H1 (cell line): ENCODE results near the gene PCDHGB6. TPM values are rescaled to one million over a fixed set of nuclear protein-coding genes. Genes with fewer than 3 reads are reported as not detected.

Experiments used
- ASH2L ChIP-seq: fragments of 200-600, 300-600 bp; sonication (generic); IDR thresholded peaks from one replicate; pipeline ENCODE4 v1.7.1; 2017; ENCODE audit warnings: low read length
- CBX5 ChIP-seq: fragments of 300-800, 300-1000 bp; sonication (generic); IDR thresholded peaks from 2 replicates; pipeline ENCODE4 v1.7.1; 2016; ENCODE audit warnings: antibody characterized with exemption, low read length, low read depth
- CTBP2 ChIP-seq: IDR thresholded peaks from 2 replicates; pipeline ENCODE4 v1.7.0; 2011; ENCODE audit warnings: borderline replicate concordance, mild to moderate bottlenecking, moderate library complexity, mixed read lengths, low read length; ENCODE audit not compliant: insufficient read depth, insufficient read length
- EZH2 ChIP-seq: fragments of 200-600 bp; sonication (generic); IDR thresholded peaks from 2 replicates; pipeline ENCODE4 v1.7.1; 2012; ENCODE audit warnings: low read depth, mild to moderate bottlenecking, moderate library complexity, low read length, inconsistent platforms; ENCODE audit not compliant: severe bottlenecking
- HDAC6 ChIP-seq: IDR thresholded peaks from one replicate; pipeline ENCODE4 v1.7.1; 2012; ENCODE audit warnings: low read depth, mild to moderate bottlenecking, inconsistent platforms, low read length, moderate library complexity
- KDM4A ChIP-seq: IDR thresholded peaks from one replicate; pipeline ENCODE4 v1.7.1; 2012; ENCODE audit warnings: low read depth, mild to moderate bottlenecking, moderate library complexity, low read length, inconsistent platforms; ENCODE audit not compliant: severe bottlenecking
- NRF1 ChIP-seq: IDR thresholded peaks from 2 replicates; pipeline ENCODE4 v1.6.1; 2011; ENCODE audit warnings: mild to moderate bottlenecking, low read depth, low read length, improper control_type of control experiment
- RNF2 ChIP-seq: fragments of 200-900, 300-1000 bp; sonication (generic); IDR thresholded peaks from 2 replicates; pipeline ENCODE4 v1.7.1; 2016; ENCODE audit warnings: borderline replicate concordance, low read depth, mild to moderate bottlenecking, antibody characterized with exemption, low read length; ENCODE audit not compliant: poor library complexity, severe bottlenecking; ENCODE audit errors: missing control alignments
- SP4 ChIP-seq: IDR thresholded peaks from 2 replicates; pipeline ENCODE4 v1.6.1; 2012; ENCODE audit warnings: low read length, inconsistent platforms
- polyA plus RNA-seq, 7 experiments: library from polyadenylated mRNA; depleted of rRNA in 3 of 7; stranded (reverse) in 5 of 7; unstranded in 2 of 7; fragments of >200 nt in 5 of 7; fragments of 200-250 nt in 2 of 7; gene quantifications; 1 replicate in 5 of 7; 2 replicates in 1 of 7; 4 replicates in 1 of 7; pipeline versions ENCODE4 v1.2.1 to v1.2.3, GENCODE V29; 2011 to 2013; ENCODE audit warnings: missing spikeins in 2 of 7, mixed read lengths in 2 of 7
- total RNA-seq: library from RNA; stranded (reverse); fragmentation: NEBNext Ultra II Directional; extraction: Animal tissue kit (Norgen Biotek cat#: 25700); gene quantifications from 2 replicates; pipeline ENCODE4 v1.2.1, GENCODE V29; 2021
- TF ChIP-seq, protein P1 (sequence below): IDR thresholded peaks from 2 replicates; pipeline ENCODE4 v1.6.1; 2012; ENCODE audit warnings: inconsistent platforms

Gene PCDHGB6
- total and polyA plus RNA-seq, 2 of the 8 experiments (the other 6 are each of a cell fraction or from before 2014, with no cell fraction given), result 3.4 to 4.1 TPM

DNA sequence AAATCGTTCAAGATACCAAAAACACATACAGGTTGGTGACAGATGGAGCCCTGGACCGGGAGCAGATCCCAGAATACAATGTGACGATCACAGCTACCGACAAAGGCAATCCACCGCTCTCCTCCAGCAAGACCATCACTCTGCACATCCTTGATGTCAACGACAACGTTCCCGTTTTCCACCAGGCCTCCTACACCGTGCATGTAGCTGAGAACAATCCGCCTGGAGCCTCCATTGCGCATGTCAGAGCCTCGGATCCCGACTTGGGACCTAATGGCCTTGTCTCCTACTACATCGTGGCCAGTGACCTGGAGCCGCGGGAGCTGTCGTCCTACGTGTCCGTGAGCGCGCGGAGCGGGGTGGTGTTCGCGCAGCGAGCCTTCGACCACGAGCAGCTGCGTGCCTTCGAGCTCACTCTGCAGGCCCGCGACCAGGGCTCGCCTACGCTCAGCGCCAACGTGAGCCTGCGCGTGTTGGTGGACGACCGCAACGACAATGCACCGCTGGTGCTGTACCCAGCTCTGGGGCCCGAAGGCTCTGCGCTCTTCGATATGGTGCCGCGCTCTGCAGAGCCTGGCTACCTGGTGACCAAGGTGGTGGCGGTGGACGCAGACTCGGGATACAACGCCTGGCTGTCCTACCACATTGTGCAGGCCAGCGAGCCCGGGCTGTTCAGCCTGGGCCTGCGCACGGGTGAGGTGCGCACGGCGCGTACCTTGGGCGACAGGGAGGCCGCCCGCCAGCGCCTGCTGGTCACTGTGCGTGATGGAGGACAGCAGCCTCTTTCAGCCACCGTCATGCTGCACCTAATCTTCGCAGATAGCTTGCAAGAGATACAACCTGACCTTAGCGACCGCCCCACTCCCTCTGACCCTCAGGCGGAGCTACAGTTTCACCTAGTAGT is 36.0 kb upstream of the PCDHGB6 start (continued):
- TF ChIP-seq, protein P1, sequence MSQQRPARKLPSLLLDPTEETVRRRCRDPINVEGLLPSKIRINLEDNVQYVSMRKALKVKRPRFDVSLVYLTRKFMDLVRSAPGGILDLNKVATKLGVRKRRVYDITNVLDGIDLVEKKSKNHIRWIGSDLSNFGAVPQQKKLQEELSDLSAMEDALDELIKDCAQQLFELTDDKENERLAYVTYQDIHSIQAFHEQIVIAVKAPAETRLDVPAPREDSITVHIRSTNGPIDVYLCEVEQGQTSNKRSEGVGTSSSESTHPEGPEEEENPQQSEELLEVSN, result no peak
- no peak for TF ChIP-seq CTBP2
- no peak for TF ChIP-seq KDM4A
- TF ChIP-seq SP4, result no peak
- no peak for TF ChIP-seq HDAC6
- TF ChIP-seq ASH2L, result no peak
- TF ChIP-seq RNF2, result no peak
- TF ChIP-seq CBX5, result no peak
- no peak for TF ChIP-seq NRF1
- no peak for TF ChIP-seq EZH2
